ENCODE data around the gene STOM. TPM values are rescaled to one million over a fixed set of nuclear protein-coding genes. Genes with fewer than 3 reads are reported as not detected.

Gene STOM
- total and polyA plus RNA-seq, 3 donors from 2014 or later, result 49.7 to 82.3 (median 53.6) TPM

- H3K27me3 ChIP-seq, result no peaks in the 10 kb centered on the region
- no peaks in the 10 kb centered on the region for H3K36me3 ChIP-seq (ENCODE audit: low read depth, missing control alignments)
- TF ChIP-seq, protein P1, sequence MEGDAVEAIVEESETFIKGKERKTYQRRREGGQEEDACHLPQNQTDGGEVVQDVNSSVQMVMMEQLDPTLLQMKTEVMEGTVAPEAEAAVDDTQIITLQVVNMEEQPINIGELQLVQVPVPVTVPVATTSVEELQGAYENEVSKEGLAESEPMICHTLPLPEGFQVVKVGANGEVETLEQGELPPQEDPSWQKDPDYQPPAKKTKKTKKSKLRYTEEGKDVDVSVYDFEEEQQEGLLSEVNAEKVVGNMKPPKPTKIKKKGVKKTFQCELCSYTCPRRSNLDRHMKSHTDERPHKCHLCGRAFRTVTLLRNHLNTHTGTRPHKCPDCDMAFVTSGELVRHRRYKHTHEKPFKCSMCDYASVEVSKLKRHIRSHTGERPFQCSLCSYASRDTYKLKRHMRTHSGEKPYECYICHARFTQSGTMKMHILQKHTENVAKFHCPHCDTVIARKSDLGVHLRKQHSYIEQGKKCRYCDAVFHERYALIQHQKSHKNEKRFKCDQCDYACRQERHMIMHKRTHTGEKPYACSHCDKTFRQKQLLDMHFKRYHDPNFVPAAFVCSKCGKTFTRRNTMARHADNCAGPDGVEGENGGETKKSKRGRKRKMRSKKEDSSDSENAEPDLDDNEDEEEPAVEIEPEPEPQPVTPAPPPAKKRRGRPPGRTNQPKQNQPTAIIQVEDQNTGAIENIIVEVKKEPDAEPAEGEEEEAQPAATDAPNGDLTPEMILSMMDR (IDR thresholded peaks at IDR 0.05), result no peak
- no peak for TF ChIP-seq POLR2A (IDR thresholded peaks at IDR 0.05)
- no peak overlapping the region for H3K4me3 ChIP-seq
- peaks cover 28% of the 10 kb centered on the region for H3K4me1 ChIP-seq
- intact Hi-C loops (cut with DNase I; ENCODE audit: low total_unique reads), result no loop called here
- DNase-seq, result no peak
- H3K9me3 ChIP-seq, result no peaks in the 10 kb centered on the region
- 47 to 67% methylated on average over 4 of the region's 4 CpGs for WGBS, 2 donors
- peak overlapping the region in 1 of 2 donors; percentile 96 for H3K27ac ChIP-seq
Observed at GRCh38 chr9:121367306-121368137, 2.5 kb downstream of the STOM start.

DNA sequence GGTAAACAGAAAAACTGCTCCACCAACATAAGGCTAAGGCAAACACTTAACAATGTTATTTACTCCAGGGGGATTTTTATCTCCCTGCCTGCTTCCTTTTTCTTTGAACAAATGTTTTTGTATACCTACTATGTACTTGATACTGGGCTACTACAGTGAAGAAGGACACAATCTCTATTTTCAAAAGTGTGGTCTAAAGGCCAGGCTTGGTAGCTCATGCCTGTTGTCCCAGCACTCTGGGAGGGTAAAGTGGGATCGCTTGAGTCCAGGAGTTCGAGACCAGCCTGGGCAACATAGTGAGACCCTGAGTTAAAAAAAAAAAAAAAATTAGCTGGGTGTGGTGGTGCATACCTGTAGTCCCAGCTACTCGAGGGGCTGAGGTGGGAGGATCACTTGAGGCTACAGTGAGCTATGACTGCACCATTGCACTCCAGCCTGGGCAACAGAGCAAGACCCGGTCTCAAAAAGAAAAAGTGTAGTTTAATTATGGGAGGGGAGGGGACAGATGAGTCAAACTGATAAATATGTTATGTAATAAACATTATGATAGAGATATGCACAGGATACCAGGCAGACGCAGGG, 3.3 kb downstream of the STOM start:
- no peak overlapping the region for H3K4me3 ChIP-seq
- intact Hi-C loops (cut with DNase I; ENCODE audit: low total_unique reads), result no loop called here

GRCh38 chr9:121365564-121365963, 4.5 kb downstream of the STOM start:
- TF ChIP-seq POLR2A (IDR thresholded peaks at IDR 0.05), result no peak
- TF ChIP-seq, protein P1 (IDR thresholded peaks at IDR 0.05), result no peak
- intact Hi-C loops (cut with DNase I; ENCODE audit: low total_unique reads), result no loop called here
- Histone ChIP-seq H3K36me3 (ENCODE audit: low read depth, missing control alignments) (no peaks in the 10 kb centered on the region), H3K27me3 (no peaks in the 10 kb centered on the region), H3K9me3 (no peaks in the 10 kb centered on the region), H3K4me1 (peaks cover 34% of the 10 kb centered on the region), H3K27ac (peak overlapping the region in 1 of 2 donors; percentile 75), H3K4me3 (no peak overlapping the region)
- no peak for DNase-seq
- WGBS, 2 donors, result 34 to 46% methylated on average over 2 of the region's 2 CpGs

More for the DNA sequence above, 3.3 kb downstream of the STOM start:
- DNase-seq, result no peak
- TF ChIP-seq POLR2A (IDR thresholded peaks at IDR 0.05), result no peak
- TF ChIP-seq, protein P1 (IDR thresholded peaks at IDR 0.05), result no peak
- no peaks in the 10 kb centered on the region for H3K36me3 ChIP-seq (ENCODE audit: low read depth, missing control alignments)
- no peaks in the 10 kb centered on the region for H3K9me3 ChIP-seq
- 90 to 91% methylated on average over 5 of the region's 5 CpGs for WGBS, 2 donors
- peak overlapping the region in 1 of 2 donors; percentile 96 for H3K27ac ChIP-seq
- H3K4me1 ChIP-seq, result peaks cover 34% of the 10 kb centered on the region
- H3K27me3 ChIP-seq, result no peaks in the 10 kb centered on the region

DNA sequence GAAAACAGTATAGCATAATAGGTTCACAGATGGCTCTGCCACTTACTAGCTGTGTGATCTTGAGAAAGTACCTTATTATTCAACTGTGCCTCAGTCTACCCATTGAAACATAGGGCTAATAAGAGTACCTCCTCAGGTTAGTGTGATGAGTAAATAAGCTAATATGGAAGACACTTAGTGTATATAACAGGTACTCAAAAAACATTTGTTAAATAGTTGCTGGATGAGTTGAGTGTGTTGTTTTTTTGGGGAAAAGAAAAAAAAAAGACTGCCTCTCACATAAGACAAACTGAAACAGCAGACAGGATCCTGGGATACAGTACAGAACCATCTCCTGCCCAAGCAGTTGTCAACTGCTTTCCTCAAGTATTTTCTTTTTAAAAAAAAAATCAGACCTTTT, 5.2 kb downstream of the STOM start:
- intact Hi-C loops (cut with DNase I; ENCODE audit: low total_unique reads), result no loop called here
- DNase-seq, result no peak
- TF ChIP-seq, protein P1 (IDR thresholded peaks at IDR 0.05), result no peak
- no peak for TF ChIP-seq POLR2A (IDR thresholded peaks at IDR 0.05)
- H3K27ac ChIP-seq, result peak overlapping the region; percentile 27 to 75
- peaks cover 35% of the 10 kb centered on the region for H3K4me1 ChIP-seq
- no peaks in the 10 kb centered on the region for H3K9me3 ChIP-seq
- no peak overlapping the region for H3K4me3 ChIP-seq
- H3K27me3 ChIP-seq, result no peaks in the 10 kb centered on the region
- H3K36me3 ChIP-seq (ENCODE audit: low read depth, missing control alignments), result no peaks in the 10 kb centered on the region

Data from testis (tissue), 3 donors.